WTC11 (cell line): ENCODE results near the gene TBC1D22A.

Source experiments
- JUN ChIP-seq: sonication (generic); formaldehyde crosslinking; IDR thresholded peaks from 2 replicates; pipeline ENCODE4 v1.8.0; 2023; ENCODE audit warnings: mild to moderate bottlenecking, missing genetic modification reagents
- NFYB ChIP-seq: sonication (generic); formaldehyde crosslinking; conservative IDR thresholded peaks from 2 replicates; pipeline ENCODE4 v1.8.0; 2022; ENCODE audit warnings: low read depth, missing genetic modification reagents
- NR2C2 ChIP-seq: sonication (generic); formaldehyde crosslinking; IDR thresholded peaks from 2 replicates; pipeline ENCODE4 v1.8.0; 2022; ENCODE audit warnings: mild to moderate bottlenecking, missing genetic modification reagents
- OVOL2 ChIP-seq: fragments of 250-450 bp; sonication (Bioruptor Pico); IDR thresholded peaks from 2 replicates; pipeline ENCODE4 v1.9.0; 2021; ENCODE audit warnings: mild to moderate bottlenecking, borderline replicate concordance
- RELA ChIP-seq: sonication (generic); formaldehyde crosslinking; IDR thresholded peaks from 2 replicates; pipeline ENCODE4 v1.8.1; 2022; ENCODE audit warnings: missing genetic modification reagents, mild to moderate bottlenecking, borderline replicate concordance
- ZBTB21 ChIP-seq: sonication (generic); formaldehyde crosslinking; IDR thresholded peaks from 2 replicates; pipeline ENCODE4 v1.8.1; 2023; ENCODE audit warnings: mild to moderate bottlenecking, missing genetic modification reagents, borderline replicate concordance
- ZNF416 ChIP-seq: fragments of 250-450 bp; sonication (Bioruptor Pico); IDR thresholded peaks from 2 replicates; pipeline ENCODE4 v1.9.0; 2021; ENCODE audit warnings: mild to moderate bottlenecking, inconsistent platforms
- TF ChIP-seq, protein P1 (sequence below): fragments of 200-600 bp; IDR thresholded peaks from 2 replicates; pipeline ENCODE4 v1.8.0; 2022; ENCODE audit warnings: antibody characterized with exemption
- TF ChIP-seq, protein P2 (sequence below): sonication (generic); formaldehyde crosslinking; IDR thresholded peaks from 2 replicates; pipeline ENCODE4 v1.8.0; 2022; ENCODE audit warnings: mild to moderate bottlenecking, missing genetic modification reagents
- TF ChIP-seq, protein P3 (sequence below): sonication (generic); formaldehyde crosslinking; IDR thresholded peaks from 2 replicates; pipeline ENCODE4 v1.8.0; 2022; ENCODE audit warnings: mild to moderate bottlenecking, missing genetic modification reagents
- TF ChIP-seq, protein P4 (sequence below): sonication (generic); formaldehyde crosslinking; IDR thresholded peaks from 2 replicates; pipeline ENCODE4 v1.8.0; 2023; ENCODE audit warnings: missing genetic modification reagents, mild to moderate bottlenecking, borderline replicate concordance
- TF ChIP-seq, protein P5 (sequence below): sonication (generic); formaldehyde crosslinking; conservative IDR thresholded peaks from 2 replicates; pipeline ENCODE4 v1.8.1; 2022; ENCODE audit warnings: mild to moderate bottlenecking, missing genetic modification reagents

DNA sequence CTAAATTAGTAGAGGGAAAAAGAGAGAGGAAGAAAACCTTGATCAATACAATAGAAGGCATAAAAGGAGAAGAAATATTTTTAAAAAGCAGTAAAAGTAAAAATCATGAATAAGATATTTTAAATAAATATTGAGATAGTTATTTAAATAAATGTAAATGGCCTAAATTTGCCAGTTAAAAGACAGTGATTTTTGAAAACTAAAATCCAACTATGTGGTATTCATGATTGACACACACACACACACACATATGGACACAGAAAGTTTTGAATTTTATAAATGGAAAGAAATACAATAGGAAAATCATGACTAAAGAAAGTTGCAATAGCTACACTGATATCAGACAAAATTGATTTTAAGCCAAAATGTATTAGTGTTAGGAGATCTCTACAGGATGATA, 313.1 kb downstream of the TBC1D22A start:
- no peak for TF ChIP-seq RELA
- TF ChIP-seq, protein P1, sequence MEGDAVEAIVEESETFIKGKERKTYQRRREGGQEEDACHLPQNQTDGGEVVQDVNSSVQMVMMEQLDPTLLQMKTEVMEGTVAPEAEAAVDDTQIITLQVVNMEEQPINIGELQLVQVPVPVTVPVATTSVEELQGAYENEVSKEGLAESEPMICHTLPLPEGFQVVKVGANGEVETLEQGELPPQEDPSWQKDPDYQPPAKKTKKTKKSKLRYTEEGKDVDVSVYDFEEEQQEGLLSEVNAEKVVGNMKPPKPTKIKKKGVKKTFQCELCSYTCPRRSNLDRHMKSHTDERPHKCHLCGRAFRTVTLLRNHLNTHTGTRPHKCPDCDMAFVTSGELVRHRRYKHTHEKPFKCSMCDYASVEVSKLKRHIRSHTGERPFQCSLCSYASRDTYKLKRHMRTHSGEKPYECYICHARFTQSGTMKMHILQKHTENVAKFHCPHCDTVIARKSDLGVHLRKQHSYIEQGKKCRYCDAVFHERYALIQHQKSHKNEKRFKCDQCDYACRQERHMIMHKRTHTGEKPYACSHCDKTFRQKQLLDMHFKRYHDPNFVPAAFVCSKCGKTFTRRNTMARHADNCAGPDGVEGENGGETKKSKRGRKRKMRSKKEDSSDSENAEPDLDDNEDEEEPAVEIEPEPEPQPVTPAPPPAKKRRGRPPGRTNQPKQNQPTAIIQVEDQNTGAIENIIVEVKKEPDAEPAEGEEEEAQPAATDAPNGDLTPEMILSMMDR: no peak
- TF ChIP-seq ZBTB21 (CRISPR knock-in tag): no peak
- TF ChIP-seq JUN (CRISPR knock-in tag): no peak
- no peak for TF ChIP-seq NR2C2
- TF ChIP-seq, protein P2, sequence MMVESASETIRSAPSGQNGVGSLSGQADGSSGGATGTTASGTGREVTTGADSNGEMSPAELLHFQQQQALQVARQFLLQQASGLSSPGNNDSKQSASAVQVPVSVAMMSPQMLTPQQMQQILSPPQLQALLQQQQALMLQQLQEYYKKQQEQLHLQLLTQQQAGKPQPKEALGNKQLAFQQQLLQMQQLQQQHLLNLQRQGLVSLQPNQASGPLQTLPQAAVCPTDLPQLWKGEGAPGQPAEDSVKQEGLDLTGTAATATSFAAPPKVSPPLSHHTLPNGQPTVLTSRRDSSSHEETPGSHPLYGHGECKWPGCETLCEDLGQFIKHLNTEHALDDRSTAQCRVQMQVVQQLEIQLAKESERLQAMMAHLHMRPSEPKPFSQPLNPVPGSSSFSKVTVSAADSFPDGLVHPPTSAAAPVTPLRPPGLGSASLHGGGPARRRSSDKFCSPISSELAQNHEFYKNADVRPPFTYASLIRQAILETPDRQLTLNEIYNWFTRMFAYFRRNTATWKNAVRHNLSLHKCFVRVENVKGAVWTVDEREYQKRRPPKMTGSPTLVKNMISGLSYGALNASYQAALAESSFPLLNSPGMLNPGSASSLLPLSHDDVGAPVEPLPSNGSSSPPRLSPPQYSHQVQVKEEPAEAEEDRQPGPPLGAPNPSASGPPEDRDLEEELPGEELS (CRISPR knock-in tag): no peak
- TF ChIP-seq, protein P3, sequence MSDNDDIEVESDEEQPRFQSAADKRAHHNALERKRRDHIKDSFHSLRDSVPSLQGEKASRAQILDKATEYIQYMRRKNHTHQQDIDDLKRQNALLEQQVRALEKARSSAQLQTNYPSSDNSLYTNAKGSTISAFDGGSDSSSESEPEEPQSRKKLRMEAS (CRISPR knock-in tag): no peak
- no peak for TF ChIP-seq ZNF416 (CRISPR knock-in tag)
- TF ChIP-seq, protein P4, sequence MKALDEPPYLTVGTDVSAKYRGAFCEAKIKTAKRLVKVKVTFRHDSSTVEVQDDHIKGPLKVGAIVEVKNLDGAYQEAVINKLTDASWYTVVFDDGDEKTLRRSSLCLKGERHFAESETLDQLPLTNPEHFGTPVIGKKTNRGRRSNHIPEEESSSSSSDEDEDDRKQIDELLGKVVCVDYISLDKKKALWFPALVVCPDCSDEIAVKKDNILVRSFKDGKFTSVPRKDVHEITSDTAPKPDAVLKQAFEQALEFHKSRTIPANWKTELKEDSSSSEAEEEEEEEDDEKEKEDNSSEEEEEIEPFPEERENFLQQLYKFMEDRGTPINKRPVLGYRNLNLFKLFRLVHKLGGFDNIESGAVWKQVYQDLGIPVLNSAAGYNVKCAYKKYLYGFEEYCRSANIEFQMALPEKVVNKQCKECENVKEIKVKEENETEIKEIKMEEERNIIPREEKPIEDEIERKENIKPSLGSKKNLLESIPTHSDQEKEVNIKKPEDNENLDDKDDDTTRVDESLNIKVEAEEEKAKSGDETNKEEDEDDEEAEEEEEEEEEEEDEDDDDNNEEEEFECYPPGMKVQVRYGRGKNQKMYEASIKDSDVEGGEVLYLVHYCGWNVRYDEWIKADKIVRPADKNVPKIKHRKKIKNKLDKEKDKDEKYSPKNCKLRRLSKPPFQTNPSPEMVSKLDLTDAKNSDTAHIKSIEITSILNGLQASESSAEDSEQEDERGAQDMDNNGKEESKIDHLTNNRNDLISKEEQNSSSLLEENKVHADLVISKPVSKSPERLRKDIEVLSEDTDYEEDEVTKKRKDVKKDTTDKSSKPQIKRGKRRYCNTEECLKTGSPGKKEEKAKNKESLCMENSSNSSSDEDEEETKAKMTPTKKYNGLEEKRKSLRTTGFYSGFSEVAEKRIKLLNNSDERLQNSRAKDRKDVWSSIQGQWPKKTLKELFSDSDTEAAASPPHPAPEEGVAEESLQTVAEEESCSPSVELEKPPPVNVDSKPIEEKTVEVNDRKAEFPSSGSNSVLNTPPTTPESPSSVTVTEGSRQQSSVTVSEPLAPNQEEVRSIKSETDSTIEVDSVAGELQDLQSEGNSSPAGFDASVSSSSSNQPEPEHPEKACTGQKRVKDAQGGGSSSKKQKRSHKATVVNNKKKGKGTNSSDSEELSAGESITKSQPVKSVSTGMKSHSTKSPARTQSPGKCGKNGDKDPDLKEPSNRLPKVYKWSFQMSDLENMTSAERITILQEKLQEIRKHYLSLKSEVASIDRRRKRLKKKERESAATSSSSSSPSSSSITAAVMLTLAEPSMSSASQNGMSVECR: no peak
- TF ChIP-seq NFYB: no peak
- TF ChIP-seq, protein P5, sequence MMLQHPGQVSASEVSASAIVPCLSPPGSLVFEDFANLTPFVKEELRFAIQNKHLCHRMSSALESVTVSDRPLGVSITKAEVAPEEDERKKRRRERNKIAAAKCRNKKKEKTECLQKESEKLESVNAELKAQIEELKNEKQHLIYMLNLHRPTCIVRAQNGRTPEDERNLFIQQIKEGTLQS (CRISPR knock-in tag): no peak
- TF ChIP-seq OVOL2 (CRISPR knock-in tag): no peak
